Stomach (tissue), 9 donors: ENCODE data around the gene PIK3CB. TPM values are rescaled to one million over a fixed set of nuclear protein-coding genes. Genes with fewer than 3 reads are reported as not detected.
A peak's percentile ranks its signal among the peaks of the same experiment; 100 is the strongest.

Source experiments
- DNase-seq, 2 donors: peaks; one replicate each; pipeline versions ENCODE4 v3.0.0 to v3.0.0-alpha.2; 2013 to 2019
- H3K27ac ChIP-seq, 5 donors: fragments of 200-600 bp in 4 of 5; sonication (generic) in 4 of 5; one replicate each; pipeline ENCODE4 v1.5.1; 2013 to 2019; ENCODE audit warnings: mild to moderate bottlenecking in 1 of 5, moderate library complexity in 1 of 5
- H3K27me3 ChIP-seq, 3 donors: fragments of 200-600 bp; sonication (generic); one replicate each; pipeline ENCODE4 v1.5.1; 2017 to 2019; ENCODE audit warnings: mixed run types in 1 of 3
- H3K36me3 ChIP-seq, 4 donors: fragments of 200-600 bp; sonication (generic); 1 replicate in 3 of 4; 2 replicates in 1 of 4; pipeline ENCODE4 v1.5.1; 2016 to 2019
- H3K4me1 ChIP-seq, 4 donors: fragments of 200-600 bp; sonication (generic); one replicate each; pipeline ENCODE4 v1.5.1; 2016 to 2019
- H3K4me3 ChIP-seq, 4 donors: fragments of 200-600 bp; sonication (generic) in 3 of 4; one replicate each; pipeline ENCODE4 v1.5.1; 2016 to 2019; ENCODE audit warnings: mild to moderate bottlenecking in 1 of 4
- H3K9me3 ChIP-seq, 4 donors: fragments of 200-600 bp; sonication (generic); one replicate each; pipeline ENCODE4 v1.5.1; 2016 to 2019
- EP300 ChIP-seq: sonication (generic); formaldehyde crosslinking; IDR thresholded peaks from one replicate; pipeline ENCODE4 v1.6.1; 2017; ENCODE audit warnings: antibody characterized with exemption
- POLR2A ChIP-seq, 4 donors: fragments of 450-650 bp; IDR thresholded peaks; one replicate each; pipeline ENCODE4 v1.6.1; 2016; ENCODE audit warnings: antibody characterized with exemption in 4 of 4, control low read depth in 2 of 4, mild to moderate bottlenecking in 1 of 4, moderate library complexity in 1 of 4
- POLR2AphosphoS5 ChIP-seq, 3 donors: sonication (generic); formaldehyde crosslinking; IDR thresholded peaks; one replicate each; pipeline ENCODE4 v1.6.1; 2016; ENCODE audit warnings: antibody characterized with exemption in 3 of 3
- WGBS, 5 donors: extraction: QIAGEN DNeasy Blood & Tissue Kit in 3 of 5; methylation state at CpG; one replicate each; pipeline versions ENCODE4 v1.1.5 to v1.1.7; 2013 to 2018; 5-methylcytosine and 5-hydroxymethylcytosine counted together
- intact Hi-C: fragments of 100-400 bp; cut with DNase I; formaldehyde crosslinking; loops from one replicate; pipeline ENCODE4 v1.15.1; 2023; ENCODE audit warnings: low total_unique reads
- polyA plus RNA-seq, 3 donors: library from polyadenylated mRNA; stranded (reverse); fragments of 200-250 nt; gene quantifications; one replicate each; pipeline ENCODE4 v1.2.3, GENCODE V29; 2013
- total RNA-seq, 5 donors: library from RNA; depleted of rRNA; stranded (reverse); fragments of >200 nt; gene quantifications; one replicate each; pipeline versions ENCODE4 v1.1.0 to v1.2.3, GENCODE V29; 2014 to 2016
- TF ChIP-seq, protein P1 (sequence below), 7 experiments: fragments of 450-650 bp in 4 of 7; fragments of 200-600 bp in 3 of 7; sonication (generic) in 3 of 7; IDR thresholded peaks; one replicate each; pipeline ENCODE4 v1.5.1; 2016 to 2019; ENCODE audit warnings: antibody characterized with exemption in 7 of 7, control low read depth in 2 of 7, mild to moderate bottlenecking in 1 of 7
- donor health status: healthy with polysubstance abuse.
- donor health status: Bipolar disorder and iron deficiency.
- donor health status: healthy.

The PIK3CB gene
- total and polyA plus RNA-seq, 8 donors: 2.9 to 43.7 (median 9.2) TPM

DNA sequence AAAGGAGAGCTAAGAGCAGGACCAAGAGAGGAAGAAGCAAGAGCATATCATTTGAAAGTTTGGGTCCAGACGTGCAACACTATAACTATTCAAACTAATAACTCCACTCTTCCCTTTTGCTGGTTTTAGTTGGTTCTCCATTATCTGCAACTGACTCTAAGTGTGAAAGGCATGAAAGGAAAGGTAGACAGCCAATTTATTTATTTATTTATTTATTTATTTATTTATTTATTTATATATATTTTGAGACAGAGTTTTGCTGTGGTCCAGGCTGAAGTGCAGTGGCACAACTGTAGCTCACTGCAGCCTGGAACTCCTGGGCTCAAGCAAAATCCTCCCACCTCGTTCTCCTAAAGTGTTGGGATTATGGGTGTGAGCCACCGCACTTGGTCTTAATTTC, 22.1 kb upstream of the PIK3CB start:
- Histone ChIP-seq H3K4me1 (peaks cover 0 to 4% (median 0%) of the 10 kb centered on the region in 4 donors), H3K9me3 (no peaks in the 10 kb centered on the region), H3K27ac (no peak overlapping the region), H3K36me3 (no peaks in the 10 kb centered on the region), H3K27me3 (no peaks in the 10 kb centered on the region), H3K4me3 (no peak overlapping the region)
- TF ChIP-seq POLR2AphosphoS5 (IDR thresholded peaks at IDR 0.05): no peak
- TF ChIP-seq, protein P1, sequence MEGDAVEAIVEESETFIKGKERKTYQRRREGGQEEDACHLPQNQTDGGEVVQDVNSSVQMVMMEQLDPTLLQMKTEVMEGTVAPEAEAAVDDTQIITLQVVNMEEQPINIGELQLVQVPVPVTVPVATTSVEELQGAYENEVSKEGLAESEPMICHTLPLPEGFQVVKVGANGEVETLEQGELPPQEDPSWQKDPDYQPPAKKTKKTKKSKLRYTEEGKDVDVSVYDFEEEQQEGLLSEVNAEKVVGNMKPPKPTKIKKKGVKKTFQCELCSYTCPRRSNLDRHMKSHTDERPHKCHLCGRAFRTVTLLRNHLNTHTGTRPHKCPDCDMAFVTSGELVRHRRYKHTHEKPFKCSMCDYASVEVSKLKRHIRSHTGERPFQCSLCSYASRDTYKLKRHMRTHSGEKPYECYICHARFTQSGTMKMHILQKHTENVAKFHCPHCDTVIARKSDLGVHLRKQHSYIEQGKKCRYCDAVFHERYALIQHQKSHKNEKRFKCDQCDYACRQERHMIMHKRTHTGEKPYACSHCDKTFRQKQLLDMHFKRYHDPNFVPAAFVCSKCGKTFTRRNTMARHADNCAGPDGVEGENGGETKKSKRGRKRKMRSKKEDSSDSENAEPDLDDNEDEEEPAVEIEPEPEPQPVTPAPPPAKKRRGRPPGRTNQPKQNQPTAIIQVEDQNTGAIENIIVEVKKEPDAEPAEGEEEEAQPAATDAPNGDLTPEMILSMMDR (IDR thresholded peaks at IDR 0.05): no peak
- no peak for TF ChIP-seq POLR2A (IDR thresholded peaks at IDR 0.05)
- no peak for TF ChIP-seq EP300
- intact Hi-C loops: no loop called here
- WGBS, 5 donors: 82 to 96% (median 90%) methylated on average over 3 of the region's 3 CpGs
- DNase-seq: no peak

DNA sequence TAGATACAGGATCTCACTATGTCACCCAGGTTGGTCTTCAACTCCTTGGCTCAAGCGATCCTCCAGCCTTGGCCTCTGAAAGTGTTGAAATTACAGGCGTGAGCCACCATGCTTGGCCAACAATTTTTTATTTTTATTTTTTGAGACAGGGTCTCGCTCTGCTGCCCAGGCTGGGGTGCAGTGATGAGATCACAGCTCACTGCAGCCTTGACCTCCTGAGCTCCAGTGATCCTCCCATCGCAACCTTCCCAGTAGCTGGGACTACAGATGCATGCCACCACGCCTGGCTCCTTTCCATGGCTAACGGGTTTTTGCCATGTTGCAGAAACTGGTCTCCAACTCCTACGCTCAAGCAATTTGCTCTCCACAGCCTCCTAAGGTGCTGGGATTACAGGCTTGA, 20.2 kb upstream of the PIK3CB start:
- TF ChIP-seq, protein P1 (IDR thresholded peaks at IDR 0.05): no peak
- TF ChIP-seq POLR2AphosphoS5 (IDR thresholded peaks at IDR 0.05) (no peak), POLR2A (IDR thresholded peaks at IDR 0.05) (no peak), EP300 (no peak)
- intact Hi-C loops: no loop called here
- no peaks in the 10 kb centered on the region for H3K27me3 ChIP-seq
- 94 to 98% (median 95%) methylated on average over 7 of the region's 7 CpGs for WGBS, 5 donors
- H3K4me3 ChIP-seq: no peak overlapping the region
- no peaks in the 10 kb centered on the region for H3K36me3 ChIP-seq
- DNase-seq: no peak
- H3K27ac ChIP-seq: no peak overlapping the region
- no peaks in the 10 kb centered on the region for H3K9me3 ChIP-seq
- no peaks in the 10 kb centered on the region for H3K4me1 ChIP-seq

DNA sequence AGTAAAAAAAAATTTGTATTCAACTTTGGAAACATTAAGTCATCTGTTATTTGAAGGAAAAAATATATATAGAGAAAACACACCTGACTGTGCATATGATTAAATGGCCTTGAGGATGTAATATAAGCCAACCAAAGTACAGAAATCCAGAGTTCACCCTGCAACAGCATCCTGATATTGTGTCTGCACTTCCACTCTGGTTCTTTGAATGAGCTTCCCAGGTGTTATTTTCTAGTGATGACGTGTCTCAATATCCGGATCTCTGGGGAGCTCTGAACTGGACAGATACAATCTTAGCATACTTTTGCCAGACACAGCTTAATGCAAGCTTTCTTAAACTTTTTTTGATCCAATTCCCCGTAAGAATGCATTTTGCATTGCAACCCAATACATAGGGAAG, 19.5 kb upstream of the PIK3CB start:
- Histone ChIP-seq H3K4me1 (no peaks in the 10 kb centered on the region), H3K4me3 (no peak overlapping the region), H3K27ac (no peak overlapping the region), H3K9me3 (no peaks in the 10 kb centered on the region), H3K27me3 (no peaks in the 10 kb centered on the region), H3K36me3 (no peaks in the 10 kb centered on the region)
- intact Hi-C loops: no loop called here
- no peak for DNase-seq
- WGBS, 5 donors: 82 to 91% (median 83%) methylated on average over 3 of the region's 3 CpGs
- TF ChIP-seq, protein P1 (IDR thresholded peaks at IDR 0.05): no peak
- no peak for TF ChIP-seq EP300
- no peak for TF ChIP-seq POLR2AphosphoS5 (IDR thresholded peaks at IDR 0.05)

DNA sequence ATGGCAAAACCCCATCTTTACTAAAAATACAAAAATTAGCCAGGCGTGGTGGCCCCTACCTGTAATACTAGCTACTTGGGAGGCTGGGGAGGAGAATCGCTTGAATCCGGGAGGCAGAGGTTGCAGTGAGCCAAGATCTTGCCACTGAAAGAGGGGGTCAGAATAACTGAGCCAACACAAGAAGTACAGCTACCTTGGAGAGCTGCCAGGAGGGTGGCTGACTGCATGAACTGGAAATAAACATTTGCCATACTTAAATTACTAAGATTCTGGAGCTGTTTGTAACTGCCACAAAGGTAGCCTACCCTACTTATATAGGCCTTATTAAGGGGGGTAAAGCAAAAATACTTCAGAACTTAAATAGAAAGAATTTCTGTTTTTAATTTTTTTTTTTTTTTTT, 15.4 kb upstream of the PIK3CB start:
- intact Hi-C loops: no loop called here
- Histone ChIP-seq H3K27me3 (no peaks in the 10 kb centered on the region), H3K9me3 (no peaks in the 10 kb centered on the region), H3K4me1 (no peaks in the 10 kb centered on the region), H3K27ac (no peak overlapping the region), H3K36me3 (no peaks in the 10 kb centered on the region), H3K4me3 (no peak overlapping the region)
- WGBS, 5 donors: 44 to 58% (median 53%) methylated on average over 3 of the region's 3 CpGs
- DNase-seq: peak; percentile 46 to 47
- TF ChIP-seq EP300 (no peak), POLR2AphosphoS5 (IDR thresholded peaks at IDR 0.05) (no peak), POLR2A (IDR thresholded peaks at IDR 0.05) (no peak)
- TF ChIP-seq, protein P1 (IDR thresholded peaks at IDR 0.05): no peak
